ENCODE measurements around the gene GFRA1. TPM values are rescaled to one million over a fixed set of nuclear protein-coding genes. Genes with fewer than 3 reads are reported as not detected.
"Not testable (repeated sequence)": the region's sequence is repeated elsewhere in the genome, so short reads cannot be mapped to it uniquely, and the experiment has no call there.

The GFRA1 gene
- total RNA-seq, 2 experiments from 2014 or later = not detected

GRCh38 chr10:116171505-116171904, 101.5 kb downstream of the GFRA1 start:
- TF ChIP-seq CTCF (IDR thresholded peaks at IDR 0.05) = no peak
- Mint-ChIP-seq H3K27ac (no peak overlapping the region), H3K4me1 (ENCODE audit: low read depth) (no peaks in the 10 kb centered on the region), H3K27me3 (no peaks in the 10 kb centered on the region), H3K4me3 (no peak overlapping the region), H3K9me3 (no peaks in the 10 kb centered on the region), H3K36me3 (ENCODE audit: low read depth) (no peaks in the 10 kb centered on the region)
- ChIA-PET CTCF (no interaction called here), POLR2A (no interaction called here)
- ATAC-seq (no peak), DNase-seq (no peak)
- intact Hi-C loops (cut with micrococcal nuclease) = no loop called here

- DNase-seq (no peak), ATAC-seq (no peak)
- Mint-ChIP-seq H3K4me1 (ENCODE audit: low read depth) (no peaks in the 10 kb centered on the region), H3K4me3 (no peak overlapping the region), H3K27me3 (no peaks in the 10 kb centered on the region), H3K36me3 (ENCODE audit: low read depth) (no peaks in the 10 kb centered on the region), H3K27ac (no peak overlapping the region), H3K9me3 (no peaks in the 10 kb centered on the region)
- CTCF ChIA-PET = no interaction called here
- TF ChIP-seq CTCF (IDR thresholded peaks at IDR 0.05) = no peak
- intact Hi-C loops (cut with micrococcal nuclease) = no loop called here
- POLR2A ChIA-PET = no interaction called here
Observed at GRCh38 chr10:116170815-116171250, 102.2 kb downstream of the GFRA1 start.

- no peak for DNase-seq
- intact Hi-C loops (cut with micrococcal nuclease) = no loop called here
- no peaks in the 10 kb centered on the region for H3K36me3 Mint-ChIP-seq (ENCODE audit: low read depth)
- H3K27me3 Mint-ChIP-seq = no peaks in the 10 kb centered on the region
- ChIA-PET POLR2A (no interaction called here), CTCF (no interaction called here)
- no peak for TF ChIP-seq CTCF (IDR thresholded peaks at IDR 0.05)
- H3K4me1 Mint-ChIP-seq (ENCODE audit: low read depth) = no peaks in the 10 kb centered on the region
- H3K27ac Mint-ChIP-seq = no peak overlapping the region
- H3K4me3 Mint-ChIP-seq = no peak overlapping the region
- no peak for ATAC-seq
- no peaks in the 10 kb centered on the region for H3K9me3 Mint-ChIP-seq
Observed at GRCh38 chr10:116169782-116170445, 103.1 kb downstream of the GFRA1 start.

- Mint-ChIP-seq H3K36me3 (ENCODE audit: low read depth) (no peaks in the 10 kb centered on the region), H3K4me1 (ENCODE audit: low read depth) (no peaks in the 10 kb centered on the region), H3K27me3 (no peaks in the 10 kb centered on the region), H3K9me3 (no peaks in the 10 kb centered on the region), H3K4me3 (no peak overlapping the region), H3K27ac (no peak overlapping the region)
- ChIA-PET POLR2A (no interaction called here), CTCF (no interaction called here)
- no peak for TF ChIP-seq CTCF (IDR thresholded peaks at IDR 0.05)
- intact Hi-C loops (cut with micrococcal nuclease) = no loop called here
- ATAC-seq (no peak), DNase-seq (no peak)
Observed at GRCh38 chr10:116168745-116169144, 104.3 kb downstream of the GFRA1 start.

GRCh38 chr10:116168329-116168728, 104.7 kb downstream of the GFRA1 start:
- intact Hi-C loops (cut with micrococcal nuclease) = no loop called here
- Mint-ChIP-seq H3K27me3 (no peaks in the 10 kb centered on the region), H3K4me3 (no peak overlapping the region), H3K36me3 (ENCODE audit: low read depth) (no peaks in the 10 kb centered on the region), H3K4me1 (ENCODE audit: low read depth) (no peaks in the 10 kb centered on the region), H3K9me3 (no peaks in the 10 kb centered on the region), H3K27ac (no peak overlapping the region)
- ATAC-seq = no peak
- CTCF ChIA-PET = no interaction called here
- TF ChIP-seq CTCF (IDR thresholded peaks at IDR 0.05) = no peak
- no peak for DNase-seq
- POLR2A ChIA-PET = no interaction called here

- intact Hi-C loops (cut with micrococcal nuclease); H3K27ac Mint-ChIP-seq; H3K4me3 Mint-ChIP-seq; ATAC-seq; H3K4me1 Mint-ChIP-seq (ENCODE audit: low read depth); H3K36me3 Mint-ChIP-seq (ENCODE audit: low read depth); H3K9me3 Mint-ChIP-seq; H3K27me3 Mint-ChIP-seq; DNase-seq; POLR2A ChIA-PET: not testable (repeated sequence)
- CTCF ChIA-PET = interaction anchor here (1.4 kb wide), 1 partner anchor 17 kb away, joined by 3 read pairs; no protein-coding TSS in a partner anchor
Observed at GRCh38 chr10:116165941-116166340, 107.1 kb downstream of the GFRA1 start.
